Skeletal muscle cell (primary cell): ENCODE results near the gene NR2F6.

ENCODE experiments used
- DNase-seq: peaks from one replicate; pipeline ENCODE4 v3.0.0-alpha.2; 2010; ENCODE audit warnings: low read depth
- H3K4me3 ChIP-seq: 2 replicates; pipeline ENCODE4 v1.5.1; 2011; ENCODE audit warnings: low read depth, mild to moderate bottlenecking, control low read depth, low read length, moderate library complexity

NR2F6 gene

DNA sequence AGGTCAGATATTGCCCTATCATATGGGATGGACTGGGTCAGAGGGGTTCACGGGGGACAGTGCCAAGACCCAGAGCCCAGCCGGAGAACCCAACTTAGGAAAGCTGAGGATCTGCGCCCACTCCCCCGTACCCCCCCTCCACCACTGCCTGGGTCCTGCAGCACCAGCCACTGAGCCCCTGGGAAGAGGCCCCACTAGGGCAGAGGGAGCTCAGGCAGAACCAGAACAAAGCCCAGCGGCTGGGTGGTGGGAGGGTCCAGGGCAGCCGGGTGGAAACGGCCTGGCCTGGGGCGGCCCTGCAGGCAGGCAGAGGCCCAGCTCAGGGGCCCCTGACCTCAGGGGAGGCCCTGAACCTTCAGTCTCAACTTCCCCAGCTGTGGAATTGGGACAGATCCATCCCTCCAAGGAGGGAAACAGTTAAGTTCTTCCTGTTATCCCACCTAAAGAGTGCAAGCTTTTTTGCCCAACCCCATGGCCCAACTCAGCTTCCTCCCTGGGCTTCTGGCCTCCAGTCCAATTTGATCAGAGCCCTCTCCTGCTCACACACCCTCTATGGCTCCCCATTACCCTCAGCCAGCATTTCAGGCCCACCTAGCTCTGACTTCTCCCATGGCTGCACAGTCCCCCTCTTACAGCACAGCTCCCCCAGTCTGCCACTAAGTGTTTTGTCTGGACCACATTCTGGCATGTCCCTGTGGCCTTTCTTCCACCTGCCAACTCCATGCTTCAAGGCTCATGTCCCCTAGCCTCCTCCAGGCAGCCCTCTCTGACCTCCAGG lies 3.1 kb downstream of the NR2F6 start:
- no peak overlapping the region for H3K4me3 ChIP-seq
- DNase-seq, result no peak

DNA sequence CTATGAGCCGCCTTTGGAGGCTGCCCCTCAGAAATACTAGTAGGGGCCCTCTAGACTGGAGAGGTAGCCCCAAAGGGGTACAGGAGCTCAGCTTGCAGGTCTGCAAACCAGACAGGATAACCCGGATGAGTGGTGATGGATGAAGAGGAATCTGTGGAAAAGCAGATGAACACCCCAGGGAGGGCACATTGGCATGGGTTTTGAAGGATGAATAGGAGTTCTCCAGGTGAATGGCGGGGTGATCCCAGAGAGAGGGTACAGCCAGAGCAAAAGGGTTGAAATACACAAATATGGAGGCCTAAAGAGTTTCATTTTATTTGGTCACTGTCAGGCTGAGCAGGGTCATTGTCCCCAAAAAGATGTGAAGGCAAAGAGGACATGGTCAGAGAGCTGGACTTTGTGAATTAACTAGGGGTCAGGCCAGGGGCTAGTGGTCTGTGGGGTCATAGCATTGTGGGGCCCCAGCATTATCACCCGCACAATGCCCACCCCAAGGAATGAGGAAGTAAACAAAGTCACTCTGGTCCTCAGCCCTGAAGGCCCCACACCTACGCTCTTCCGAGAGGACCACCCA lies 4.8 kb downstream of the NR2F6 start:
- no peak for DNase-seq
- no peak overlapping the region for H3K4me3 ChIP-seq

DNA sequence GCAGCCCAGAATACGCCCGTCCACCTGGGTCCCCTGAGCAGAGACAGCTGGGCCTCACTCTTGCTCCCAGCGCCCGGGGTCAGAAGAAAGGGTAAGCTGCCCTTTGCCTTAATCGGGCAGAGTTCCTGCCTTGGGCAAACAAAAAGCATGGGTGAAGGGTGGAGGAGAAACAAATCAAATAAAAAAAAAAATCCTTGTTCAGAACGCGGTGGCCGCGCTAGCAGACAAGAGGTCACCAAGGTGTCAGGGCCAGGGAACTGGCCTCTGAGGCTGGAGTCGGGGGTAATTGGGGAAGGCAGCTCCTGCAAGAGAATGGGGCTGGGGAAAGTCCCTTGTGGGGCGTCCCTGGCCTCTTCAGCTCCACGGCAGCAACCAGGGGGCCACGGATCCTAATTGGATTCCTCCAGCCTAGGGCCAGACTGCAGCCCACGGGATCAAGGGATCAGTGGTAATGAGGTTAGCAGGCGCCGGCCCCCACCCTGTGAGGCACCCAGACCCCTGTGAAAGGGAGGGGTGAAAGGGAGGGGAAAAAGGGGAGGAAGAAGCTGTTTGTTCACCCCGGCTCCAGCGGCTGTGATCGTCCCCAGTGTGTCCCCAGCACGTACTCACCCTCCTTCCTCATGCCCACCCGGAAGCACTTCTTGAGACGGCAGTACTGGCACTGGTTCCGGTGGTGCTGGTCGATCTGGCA lies 5.5 kb downstream of the NR2F6 start:
- no peak overlapping the region for H3K4me3 ChIP-seq
- DNase-seq, result no peak

DNA sequence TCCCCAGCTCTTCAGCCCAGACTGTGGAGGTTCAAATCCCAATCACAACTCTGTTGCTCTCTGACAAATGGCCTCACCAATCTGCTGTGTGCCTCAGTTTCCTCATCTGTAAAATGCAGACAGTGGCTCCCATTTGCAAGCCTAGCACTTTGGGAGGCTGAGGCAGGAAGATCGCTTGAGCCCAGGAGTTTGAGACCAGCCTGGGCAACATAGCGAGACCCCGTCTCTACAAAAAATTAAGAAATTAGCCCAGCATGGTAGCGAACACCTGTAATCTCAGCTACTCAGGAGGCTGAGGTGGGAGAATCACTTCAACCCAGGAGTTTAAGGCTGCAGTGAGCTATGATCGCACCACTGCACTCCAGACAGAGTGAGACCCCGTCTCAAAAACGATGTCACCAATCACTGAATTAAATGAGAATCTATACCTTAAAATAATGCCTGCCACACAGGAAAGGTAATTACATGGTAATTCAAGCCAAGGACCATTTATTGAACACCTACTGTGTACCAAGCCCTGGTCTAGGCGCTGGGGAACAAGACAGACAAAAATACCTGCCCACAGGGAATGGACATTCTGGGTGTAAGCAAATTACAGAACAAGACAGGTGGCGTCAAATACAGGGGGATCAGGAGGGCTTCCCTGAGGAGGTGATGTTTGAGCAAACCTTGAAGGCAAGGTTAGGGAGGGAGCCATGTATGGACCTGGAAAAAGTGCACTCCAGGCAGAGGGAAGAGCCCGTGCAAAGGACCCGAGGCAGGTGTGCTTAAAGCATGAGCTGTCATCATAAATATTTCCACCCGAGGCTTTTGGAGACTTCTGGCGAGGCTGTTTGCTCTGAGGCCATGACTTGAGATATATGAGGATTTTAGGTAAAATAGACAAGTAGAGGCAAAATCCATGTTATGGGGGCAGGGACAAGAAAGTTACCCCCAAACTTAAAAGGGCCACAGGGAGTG lies 7.7 kb downstream of the NR2F6 start:
- DNase-seq, result no peak
- no peak overlapping the region for H3K4me3 ChIP-seq

DNA sequence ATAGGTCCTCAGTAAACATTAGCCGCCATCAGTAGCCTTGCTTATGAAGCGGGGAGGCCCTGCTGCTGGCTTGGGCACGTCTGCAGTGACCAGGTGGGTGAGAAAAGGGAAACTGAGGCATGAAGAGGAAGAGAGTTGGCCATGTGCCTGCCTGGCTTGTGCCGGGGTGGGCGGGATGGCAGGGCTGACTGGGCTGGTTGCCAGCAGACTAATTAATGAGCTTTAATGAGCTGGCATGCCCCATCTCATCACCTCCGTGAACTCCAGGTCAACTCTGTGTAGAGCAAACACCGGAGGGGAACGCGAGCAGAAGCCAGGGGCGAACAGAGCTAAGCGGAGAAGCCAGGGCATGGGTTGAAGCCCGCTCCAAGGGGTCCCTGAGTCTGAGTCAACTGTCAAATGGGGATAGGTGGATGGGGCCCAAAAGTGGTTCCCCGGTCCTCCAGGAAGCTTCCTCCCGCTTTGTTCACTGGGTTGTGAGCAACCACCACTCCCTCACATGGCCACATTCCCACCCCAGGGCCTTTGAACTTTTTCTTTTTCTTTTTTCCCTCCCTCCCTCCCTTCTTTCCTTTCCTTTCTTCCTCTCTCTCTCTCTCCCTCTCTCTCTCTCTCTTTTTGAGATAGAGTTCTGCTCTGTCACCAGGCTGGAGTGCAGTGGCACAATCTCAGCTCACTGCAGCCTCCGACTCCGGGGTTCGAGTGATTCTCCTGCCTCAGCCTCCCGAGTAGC lies 8.7 kb downstream of the NR2F6 start:
- no peak for DNase-seq

DNA sequence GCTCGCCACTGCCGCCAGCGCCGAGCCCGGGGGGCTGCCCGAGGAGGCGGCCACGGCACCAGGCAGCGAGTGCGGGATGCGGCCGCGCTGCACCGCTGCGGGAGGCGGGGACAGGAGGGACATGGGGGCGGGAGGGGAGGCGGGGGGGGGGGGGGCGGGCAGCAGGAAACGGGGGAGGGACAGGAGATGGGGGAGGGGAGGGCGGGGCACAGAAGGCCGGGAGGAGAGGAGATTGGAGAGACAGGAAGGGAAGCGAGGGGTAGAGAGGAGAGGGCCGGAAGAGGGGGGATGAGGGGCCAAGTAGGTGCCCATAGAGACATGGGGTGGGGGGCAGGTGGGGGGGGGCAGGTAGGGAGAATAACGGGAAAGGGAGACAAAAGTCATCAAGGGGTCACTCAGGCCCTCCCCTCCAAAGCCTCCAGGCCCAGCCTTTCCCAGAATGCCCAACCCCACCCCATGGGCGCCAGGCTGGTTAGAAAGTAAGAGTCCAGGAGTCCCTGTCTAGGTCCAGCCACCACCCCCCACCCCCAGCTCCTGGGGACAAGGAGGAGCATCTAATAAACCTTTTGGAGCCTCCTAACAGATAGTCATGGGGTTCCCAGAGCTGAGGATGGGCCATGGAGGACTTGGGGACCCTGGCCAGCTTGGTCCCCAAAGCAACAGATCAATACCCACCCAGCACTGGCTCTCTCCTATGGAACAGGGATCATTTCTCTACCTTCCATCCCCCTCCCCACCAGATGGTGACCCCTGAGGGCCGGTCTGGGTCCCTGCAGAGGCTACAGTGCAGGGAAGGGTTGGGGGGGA lies 9.5 kb downstream of the NR2F6 start:
- H3K4me3 ChIP-seq, result peak overlapping the region; percentile 61
- no peak for DNase-seq

More for the DNA sequence above, 8.7 kb downstream of the NR2F6 start:
- no peak overlapping the region for H3K4me3 ChIP-seq

DNA sequence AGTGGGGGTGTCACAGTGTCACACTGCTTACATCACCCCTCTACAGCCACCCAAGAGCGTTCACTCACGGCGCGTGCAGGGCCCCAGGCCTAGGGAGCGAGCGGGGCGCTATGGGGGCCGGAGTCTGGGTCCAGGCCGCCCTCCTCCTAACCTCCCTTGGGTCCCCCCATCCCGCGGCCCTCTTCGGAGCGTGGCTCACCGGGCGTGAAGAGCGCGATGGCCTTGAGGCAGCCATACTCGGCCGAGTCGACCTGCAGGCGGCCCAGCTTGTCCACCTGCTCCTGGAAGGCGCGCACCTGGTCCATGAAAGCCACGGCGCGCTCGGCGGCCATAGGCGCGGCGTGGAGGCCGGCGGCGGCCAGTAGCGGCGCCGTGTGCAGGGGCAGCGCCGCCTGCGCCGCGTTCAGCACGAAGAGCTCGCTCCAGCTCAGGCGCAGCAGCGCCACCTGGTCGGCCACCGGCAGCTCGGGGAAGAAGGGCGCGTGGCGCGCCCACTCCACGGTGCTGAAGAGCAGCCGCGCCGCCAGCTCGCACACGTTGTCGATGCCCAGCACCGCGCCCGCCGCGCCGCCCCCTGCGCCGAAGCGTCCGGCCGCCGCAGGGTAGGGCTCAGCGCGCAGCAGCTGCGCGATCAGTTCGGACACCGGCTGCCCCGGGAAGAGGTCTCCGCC lies 10.3 kb downstream of the NR2F6 start:
- no peak for DNase-seq
- H3K4me3 ChIP-seq, result peak overlapping the region; percentile 61

DNA sequence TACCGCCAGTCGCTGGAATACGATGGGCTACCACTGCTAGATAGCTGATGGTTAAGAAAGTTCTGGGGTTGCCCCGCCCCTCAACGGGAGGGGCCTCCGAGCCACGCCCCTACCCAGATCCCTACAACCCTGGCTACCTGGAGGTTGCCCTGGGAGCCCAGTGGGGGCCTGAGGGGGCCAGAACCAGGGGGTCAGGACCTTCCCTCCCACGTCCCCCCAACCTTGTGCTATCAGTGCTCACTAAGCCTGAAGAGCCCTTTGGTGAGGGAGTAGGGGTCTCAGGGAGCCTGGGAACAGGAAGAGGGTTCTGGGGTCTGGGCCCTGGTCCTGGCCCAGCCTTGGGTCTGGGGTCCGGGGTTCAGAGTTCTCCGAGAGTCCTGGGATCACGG lies 10.8 kb downstream of the NR2F6 start:
- no peak for DNase-seq
- peak overlapping the region; percentile 61 for H3K4me3 ChIP-seq

DNA sequence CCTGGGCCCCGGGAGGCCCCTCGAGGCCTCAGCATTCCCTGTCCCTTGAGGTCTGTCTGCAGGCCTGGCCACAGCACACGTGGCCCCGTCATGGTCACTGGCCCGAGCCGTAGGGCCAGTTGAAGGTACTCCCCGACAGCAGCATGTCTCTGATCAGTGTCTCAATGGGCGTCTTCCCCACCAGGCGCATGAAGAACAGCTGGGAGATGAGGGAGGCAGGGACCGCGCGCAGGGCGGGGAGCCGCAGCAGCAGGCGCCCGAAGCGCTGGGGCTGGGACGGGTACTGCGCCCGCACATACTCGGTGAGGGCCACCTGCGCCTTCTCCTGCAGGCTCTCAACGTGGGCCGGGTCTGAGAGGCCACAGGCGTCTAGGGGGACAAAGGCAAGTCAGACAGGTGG lies 13.5 kb downstream of the NR2F6 start:
- DNase-seq, result no peak
- no peak overlapping the region for H3K4me3 ChIP-seq

DNA sequence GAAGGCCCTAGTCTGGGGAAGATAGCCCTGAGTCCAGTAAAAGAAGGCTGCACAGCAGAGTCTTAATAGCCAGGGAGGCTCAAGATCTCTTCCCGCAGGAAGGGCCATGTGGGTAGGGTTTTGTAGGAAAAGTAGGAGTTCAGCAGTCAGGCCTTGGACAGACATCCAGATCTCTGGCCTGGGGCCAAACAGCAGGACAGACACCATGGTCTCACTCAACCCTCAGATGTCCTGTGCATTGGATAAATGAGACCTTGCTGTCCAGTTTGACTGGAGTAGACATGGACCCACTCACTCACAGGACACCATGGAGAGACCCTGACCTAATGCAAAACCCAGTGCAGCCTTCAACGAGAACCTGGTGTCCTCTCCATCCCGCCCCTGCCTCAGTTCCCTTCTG lies 15.8 kb downstream of the NR2F6 start:
- no peak overlapping the region for H3K4me3 ChIP-seq
- no peak for DNase-seq

DNA sequence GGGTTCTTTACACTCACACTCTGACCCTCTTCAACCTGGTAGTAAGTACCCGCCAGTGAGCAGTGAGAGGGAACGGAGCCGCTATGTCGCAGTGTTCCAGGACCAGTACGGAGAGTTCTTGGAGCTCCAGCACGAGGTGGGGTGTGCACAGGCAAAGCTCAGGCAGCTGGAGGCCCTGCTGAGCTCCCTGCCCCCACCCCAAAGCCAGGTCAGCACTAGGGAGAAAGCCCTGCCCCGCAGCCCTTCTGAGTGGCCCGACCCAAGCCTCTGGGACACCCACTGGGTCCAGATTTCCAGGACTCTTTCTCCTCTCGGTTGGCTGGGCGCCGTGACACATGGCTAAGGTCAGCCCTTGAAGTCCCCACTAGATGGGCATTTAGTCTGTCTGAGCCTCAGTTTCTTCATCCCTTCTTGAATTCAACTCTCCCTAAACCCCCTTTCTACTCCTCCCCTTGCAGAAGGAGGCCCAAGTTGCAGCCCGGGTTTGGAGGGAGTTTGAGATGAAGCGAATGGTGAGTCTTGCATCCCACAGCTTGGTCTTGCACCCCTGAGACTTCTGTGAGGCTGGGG lies 17.8 kb downstream of the NR2F6 start:
- DNase-seq, result no peak

DNA sequence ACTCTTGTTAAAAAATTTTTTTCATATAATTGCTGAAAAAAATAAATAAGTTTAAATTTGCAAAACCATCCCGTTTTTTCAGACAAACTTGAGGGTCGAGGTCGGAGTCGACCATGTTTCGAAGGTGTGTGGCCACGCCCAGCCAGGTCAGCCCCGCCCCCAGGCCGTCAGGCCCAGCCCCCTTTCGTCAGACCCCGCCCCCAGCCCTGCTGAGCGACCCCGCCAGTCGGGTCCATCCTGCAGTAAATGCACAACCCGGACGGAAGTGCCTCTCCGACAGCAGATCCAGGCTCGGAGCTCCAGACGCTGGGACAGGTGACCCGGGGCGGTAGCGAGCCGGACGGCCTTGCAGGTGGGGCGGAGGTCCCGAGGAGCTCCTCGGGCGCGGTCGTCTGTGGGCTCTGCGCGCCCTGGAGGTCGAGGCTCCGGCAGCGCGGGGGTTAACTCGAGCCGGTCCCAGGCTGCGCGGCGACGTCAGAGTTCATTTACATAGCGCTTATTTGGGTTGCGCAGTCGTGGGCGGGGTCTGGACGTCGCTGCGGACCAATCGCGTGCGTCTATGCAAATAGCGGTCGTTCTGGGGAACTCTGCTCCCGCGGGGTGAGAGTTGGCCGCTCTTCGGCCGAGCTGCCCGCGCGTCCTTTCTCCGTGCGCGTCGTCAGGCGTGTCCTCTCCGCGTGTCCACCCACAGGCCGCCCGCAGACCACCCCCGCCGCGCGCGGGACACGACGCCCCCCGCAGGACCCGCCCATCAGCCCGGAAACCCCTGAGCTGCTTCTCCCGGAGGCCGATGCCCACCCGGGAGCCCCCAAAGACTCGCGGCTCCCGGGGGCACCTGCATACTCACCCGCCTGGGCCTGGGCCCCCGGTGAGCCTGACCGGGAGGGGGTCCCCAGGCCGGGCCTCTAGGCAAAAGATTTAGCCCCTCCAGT lies 19.5 kb downstream of the NR2F6 start, which contains the start of gene OCEL1:
Gene OCEL1, plus strand, starts transcription at position 225 of the 932 bp plus-strand sequence. Its CDS starts 22 bp downstream, at position 247.
- H3K4me3 ChIP-seq, result peak within 1 kb of the TSS; percentile 71
- peak; percentile 88 for DNase-seq

More for the DNA sequence above, 17.8 kb downstream of the NR2F6 start:
- no peak overlapping the region for H3K4me3 ChIP-seq

DNA sequence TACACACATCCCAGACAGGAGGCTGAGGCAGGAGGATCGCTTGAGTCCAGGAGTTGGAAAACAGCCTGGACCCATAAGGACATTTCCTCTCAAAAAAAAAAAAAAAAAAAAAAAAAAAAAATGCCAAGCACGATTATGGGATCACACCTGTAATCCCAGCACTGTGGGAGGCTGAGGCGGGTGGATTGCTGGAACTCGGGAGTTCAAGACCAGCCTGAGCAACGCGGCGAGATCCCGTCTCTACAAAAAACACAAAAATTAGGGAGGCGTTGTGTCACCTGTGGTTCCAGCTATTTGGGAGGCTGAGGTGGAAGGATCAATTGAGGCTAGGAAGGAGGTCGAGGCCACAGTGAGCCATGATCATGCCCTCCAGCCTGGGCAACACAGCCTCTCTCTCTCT lies 20.7 kb downstream of the NR2F6 start:
- no peak overlapping the region for H3K4me3 ChIP-seq
- DNase-seq, result no peak

DNA sequence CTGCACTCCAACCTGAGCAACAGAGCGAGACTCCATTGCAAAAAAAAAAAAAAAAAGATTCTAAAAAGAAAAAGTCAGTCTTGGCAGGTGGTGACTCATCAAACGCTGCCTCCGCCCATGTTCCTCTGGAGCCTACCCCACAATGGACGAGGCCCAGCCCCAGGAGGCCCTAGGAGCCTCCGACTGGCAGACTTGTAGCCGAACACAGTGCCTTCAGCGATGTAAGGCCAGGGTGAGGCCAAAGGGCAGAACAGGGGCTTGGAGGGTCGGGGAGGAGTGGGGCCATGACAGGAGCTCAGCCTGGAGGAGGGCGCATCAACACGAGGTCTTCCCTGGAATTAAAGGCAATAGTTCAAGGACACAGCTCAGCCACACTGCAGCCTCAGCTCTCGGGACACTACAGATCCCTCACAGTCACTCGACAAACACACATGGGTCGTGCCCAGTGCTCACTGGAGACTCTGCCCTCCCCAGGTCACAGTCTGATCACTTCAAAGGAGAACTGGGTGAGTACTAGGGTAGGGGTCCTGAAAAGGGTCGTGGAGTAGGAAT lies 25.4 kb downstream of the NR2F6 start:
- no peak overlapping the region for H3K4me3 ChIP-seq
- DNase-seq, result peak; percentile 35

DNA sequence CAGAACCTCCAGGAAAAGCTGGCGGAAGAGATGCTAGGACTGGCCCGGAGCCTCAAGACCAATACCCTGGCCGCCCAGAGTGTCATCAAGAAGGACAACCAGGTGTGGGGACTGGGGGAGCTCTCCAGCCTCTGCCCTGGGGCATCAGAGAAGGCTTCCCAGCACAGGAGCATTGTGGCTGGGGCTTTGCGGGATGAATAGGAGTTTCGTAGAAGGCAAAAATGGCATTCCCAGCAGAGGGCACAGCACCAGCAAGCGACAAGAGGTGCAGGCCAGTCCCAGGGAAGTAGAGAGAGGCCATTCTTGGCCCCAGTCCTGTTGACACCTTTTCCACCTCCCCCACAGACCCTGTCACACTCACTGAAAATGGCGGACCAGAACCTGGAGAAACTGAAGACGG lies 26.4 kb downstream of the NR2F6 start:
- no peak overlapping the region for H3K4me3 ChIP-seq
- DNase-seq, result no peak

DNA sequence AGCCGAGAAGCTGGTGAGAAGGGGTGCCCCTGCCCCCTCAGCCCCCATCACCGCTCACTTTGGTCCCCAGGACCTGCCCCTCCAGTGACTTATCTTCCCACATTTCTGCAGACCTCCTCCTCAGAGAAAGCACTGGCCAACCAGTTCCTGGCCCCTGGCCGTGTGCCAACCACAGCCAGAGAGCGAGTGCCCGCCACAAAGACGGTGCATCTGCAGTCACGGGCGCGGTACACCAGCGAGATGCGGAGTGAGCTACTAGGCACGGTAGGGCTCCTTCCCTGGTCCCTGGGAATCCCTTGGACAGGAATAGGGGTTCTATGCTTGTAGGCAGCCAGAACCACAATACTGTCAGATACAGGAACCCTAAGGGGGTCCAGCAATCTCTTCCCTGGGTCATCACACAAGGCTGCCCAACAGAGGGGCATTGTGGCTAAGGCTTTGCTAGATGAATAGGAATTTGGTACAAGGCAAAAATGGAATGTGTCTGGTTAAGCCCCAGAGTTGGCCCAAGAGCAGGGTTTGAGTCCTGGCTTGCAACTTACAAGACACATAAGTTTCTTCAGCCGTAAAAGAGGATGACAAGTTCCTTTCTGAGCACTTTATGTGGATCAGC lies 29.6 kb downstream of the NR2F6 start:
- H3K4me3 ChIP-seq, result peak overlapping the region; percentile 65
- no peak for DNase-seq
